HEK293T (cell line): ENCODE data around the gene PRTFDC1.

ENCODE experiments used
- CTCF ChIA-PET: fragments of 350-600 bp; formaldehyde crosslinking; extraction: SDS; loops from one replicate; lab custom pipeline; 2021; ENCODE audit warnings: antibody characterized with exemption, inconsistent platforms; lab: Yijun Ruan, JAX
- POLR2A ChIA-PET: fragments of 350-600 bp; formaldehyde crosslinking; extraction: SDS; loops from one replicate; lab custom pipeline; 2020; ENCODE audit warnings: antibody characterized with exemption, inconsistent platforms; lab: Yijun Ruan, JAX
- DNase-seq: peaks from one replicate; pipeline ENCODE4 v3.0.0; 2012; ENCODE audit warnings: mixed read lengths; ENCODE audit errors: extremely low spot score
- ARNT ChIP-seq: fragments of 450-650 bp; IDR thresholded peaks from 2 replicates; pipeline ENCODE4 v1.6.1; 2017; ENCODE audit warnings: mild to moderate bottlenecking
- BHLHE40 ChIP-seq: fragments of 450-650 bp; IDR thresholded peaks from 2 replicates; pipeline ENCODE4 v1.6.1; 2016; ENCODE audit warnings: mild to moderate bottlenecking, moderate library complexity, borderline replicate concordance
- CTBP1 ChIP-seq: fragments of 450-650 bp; IDR thresholded peaks from 2 replicates; pipeline ENCODE4 v1.6.1; 2016; ENCODE audit warnings: borderline replicate concordance
- ELF4 ChIP-seq: fragments of 450-650 bp; IDR thresholded peaks from 2 replicates; pipeline ENCODE4 v1.6.1; 2017; ENCODE audit warnings: antibody characterized with exemption
- FOXA1 ChIP-seq: fragments of 450-650 bp; IDR thresholded peaks from 2 replicates; pipeline ENCODE4 v1.6.1; 2016; ENCODE audit warnings: mild to moderate bottlenecking
- FOXK2 ChIP-seq: fragments of 450-650 bp; IDR thresholded peaks from 2 replicates; pipeline ENCODE4 v1.6.1; 2016; ENCODE audit warnings: mild to moderate bottlenecking
- FOXM1 ChIP-seq: fragments of 450-650 bp; IDR thresholded peaks from 2 replicates; pipeline ENCODE4 v1.6.1; 2017; ENCODE audit warnings: mild to moderate bottlenecking, borderline replicate concordance
- HDGF ChIP-seq: fragments of 450-650 bp; IDR thresholded peaks from 2 replicates; pipeline ENCODE4 v1.6.1; 2017; ENCODE audit warnings: antibody characterized with exemption, borderline replicate concordance
- L3MBTL2 ChIP-seq: fragments of 450-650 bp; conservative IDR thresholded peaks from 2 replicates; pipeline ENCODE4 v1.6.1; 2016; ENCODE audit warnings: mild to moderate bottlenecking
- LEF1 ChIP-seq: fragments of 450-650 bp; IDR thresholded peaks from 2 replicates; pipeline ENCODE4 v1.6.1; 2017; ENCODE audit warnings: mild to moderate bottlenecking, borderline replicate concordance
- NFRKB ChIP-seq: fragments of 450-650 bp; IDR thresholded peaks from 2 replicates; pipeline ENCODE4 v1.6.1; 2016; ENCODE audit warnings: mild to moderate bottlenecking, moderate library complexity
- SP1 ChIP-seq: fragments of 450-650 bp; IDR thresholded peaks from 2 replicates; pipeline ENCODE4 v1.6.1; 2017
- SUZ12 ChIP-seq: fragments of 450-650 bp; IDR thresholded peaks from 2 replicates; pipeline ENCODE4 v1.6.1; 2016; ENCODE audit warnings: mild to moderate bottlenecking
- TARDBP ChIP-seq: fragments of 450-650 bp; IDR thresholded peaks from 2 replicates; pipeline ENCODE4 v1.6.1; 2016
- ZNF384 ChIP-seq: fragments of 450-650 bp; IDR thresholded peaks from 2 replicates; pipeline ENCODE4 v1.6.1; 2016
- TF ChIP-seq, protein P1 (sequence below): fragments of 450-650 bp; IDR thresholded peaks from 2 replicates; pipeline ENCODE4 v1.6.1; 2016

PRTFDC1 gene

DNA sequence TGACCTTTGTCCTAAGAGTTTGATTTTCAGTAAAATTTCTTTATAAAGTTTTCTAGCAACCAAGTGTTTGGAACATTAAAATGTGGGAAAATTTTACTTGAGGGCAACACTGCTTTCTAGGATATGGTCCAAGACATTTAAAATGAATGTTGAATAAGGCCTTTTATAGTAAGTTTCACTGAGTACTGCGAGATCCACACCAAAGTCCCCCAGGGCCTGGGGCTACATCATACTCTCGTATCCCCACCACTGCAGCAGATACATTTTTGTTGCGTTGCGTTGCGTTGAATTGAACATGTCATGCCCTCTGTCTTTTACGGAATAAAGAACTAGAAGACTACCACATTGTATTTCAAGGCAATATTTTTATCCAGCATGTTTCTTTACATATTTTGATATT, 44.5 kb downstream of the PRTFDC1 start:
- no peak for DNase-seq
- ChIA-PET POLR2A (no interaction called here), CTCF (no interaction called here)
- no peak for TF ChIP-seq ELF4
- no peak for TF ChIP-seq ARNT
- TF ChIP-seq, protein P1, sequence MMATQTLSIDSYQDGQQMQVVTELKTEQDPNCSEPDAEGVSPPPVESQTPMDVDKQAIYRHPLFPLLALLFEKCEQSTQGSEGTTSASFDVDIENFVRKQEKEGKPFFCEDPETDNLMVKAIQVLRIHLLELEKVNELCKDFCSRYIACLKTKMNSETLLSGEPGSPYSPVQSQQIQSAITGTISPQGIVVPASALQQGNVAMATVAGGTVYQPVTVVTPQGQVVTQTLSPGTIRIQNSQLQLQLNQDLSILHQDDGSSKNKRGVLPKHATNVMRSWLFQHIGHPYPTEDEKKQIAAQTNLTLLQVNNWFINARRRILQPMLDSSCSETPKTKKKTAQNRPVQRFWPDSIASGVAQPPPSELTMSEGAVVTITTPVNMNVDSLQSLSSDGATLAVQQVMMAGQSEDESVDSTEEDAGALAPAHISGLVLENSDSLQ: no peak
- no peak for TF ChIP-seq TARDBP
- no peak for TF ChIP-seq FOXK2
- no peak for TF ChIP-seq SP1
- no peak for TF ChIP-seq HDGF
- TF ChIP-seq NFRKB: no peak
- no peak for TF ChIP-seq LEF1
- no peak for TF ChIP-seq FOXA1
- no peak for TF ChIP-seq FOXM1
- no peak for TF ChIP-seq ZNF384
- no peak for TF ChIP-seq L3MBTL2

DNA sequence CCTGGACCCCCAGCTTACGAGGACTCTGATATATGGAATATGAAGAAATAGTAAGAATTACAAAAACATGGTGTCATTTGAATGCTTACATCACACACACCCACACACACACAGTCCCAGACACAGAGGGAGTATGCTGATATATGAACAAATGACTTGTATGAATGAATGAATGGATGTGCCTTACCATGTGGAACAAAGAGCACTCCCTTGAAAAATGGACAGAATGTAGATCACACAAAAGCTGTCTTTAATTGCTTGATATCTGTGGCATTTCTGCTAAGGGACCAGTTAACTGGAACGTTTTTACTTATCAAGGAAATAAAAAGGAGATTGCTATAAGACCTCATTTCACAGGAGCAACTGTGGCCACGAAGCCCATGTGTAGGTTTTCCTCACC, 46.0 kb downstream of the PRTFDC1 start:
- ChIA-PET POLR2A (no interaction called here), CTCF (interaction anchor here (0.6 kb wide), 1 partner anchor 35 kb away, joined by 6 read pairs; no protein-coding TSS in a partner anchor)
- TF ChIP-seq FOXM1 (no peak), BHLHE40 (no peak), FOXA1 (no peak), ZNF384 (no peak), HDGF (no peak), CTBP1 (no peak), SP1 (no peak), LEF1 (no peak), ELF4 (no peak), ARNT (no peak), TARDBP (no peak), L3MBTL2 (no peak), SUZ12 (no peak), NFRKB (no peak), FOXK2 (no peak)
- TF ChIP-seq, protein P1: no peak
- DNase-seq: no peak

DNA sequence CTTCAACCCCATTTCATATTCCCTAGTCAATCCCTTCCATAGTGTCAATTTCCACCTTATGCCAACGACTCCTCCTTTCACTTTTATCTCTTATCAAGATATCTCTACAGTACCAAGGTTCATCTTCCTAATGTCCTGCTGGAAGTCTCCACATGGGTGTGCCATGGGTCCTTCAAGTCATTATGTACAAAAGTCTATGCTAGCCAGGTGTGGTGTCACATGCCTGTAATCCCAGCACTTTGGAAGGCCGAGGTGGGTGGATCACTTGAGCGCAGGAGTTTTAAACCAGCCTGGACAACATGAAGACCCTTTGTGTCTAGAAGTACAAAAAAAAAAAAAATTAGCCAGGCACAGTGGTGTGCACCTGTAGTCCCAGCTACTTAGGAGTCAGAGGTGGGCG, 47.6 kb downstream of the PRTFDC1 start:
- ChIA-PET POLR2A (no interaction called here), CTCF (no interaction called here)
- no peak for DNase-seq
- TF ChIP-seq NFRKB (no peak), ZNF384 (no peak), L3MBTL2 (no peak), FOXK2 (no peak), ARNT (no peak), HDGF (no peak), LEF1 (no peak), FOXA1 (no peak)

DNA sequence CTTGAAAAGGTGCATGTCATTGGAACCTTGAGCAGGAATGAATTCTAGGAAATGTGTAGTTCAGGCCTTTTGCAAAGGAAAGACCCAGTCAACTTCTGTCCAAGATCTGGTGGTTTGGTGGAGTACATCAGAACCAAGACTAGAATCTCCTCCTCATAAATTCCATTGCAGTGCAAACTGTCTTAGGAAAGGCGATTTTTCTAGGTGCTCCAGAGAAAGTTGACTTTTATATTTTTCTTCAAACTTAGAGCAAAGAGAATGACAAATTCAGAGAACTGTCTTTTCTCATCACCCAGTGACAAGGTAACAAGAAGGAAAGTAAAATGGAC, 50.0 kb downstream of the PRTFDC1 start:
- ChIA-PET POLR2A (no interaction called here), CTCF (no interaction called here)
- no peak for TF ChIP-seq CTBP1
- no peak for DNase-seq

DNA sequence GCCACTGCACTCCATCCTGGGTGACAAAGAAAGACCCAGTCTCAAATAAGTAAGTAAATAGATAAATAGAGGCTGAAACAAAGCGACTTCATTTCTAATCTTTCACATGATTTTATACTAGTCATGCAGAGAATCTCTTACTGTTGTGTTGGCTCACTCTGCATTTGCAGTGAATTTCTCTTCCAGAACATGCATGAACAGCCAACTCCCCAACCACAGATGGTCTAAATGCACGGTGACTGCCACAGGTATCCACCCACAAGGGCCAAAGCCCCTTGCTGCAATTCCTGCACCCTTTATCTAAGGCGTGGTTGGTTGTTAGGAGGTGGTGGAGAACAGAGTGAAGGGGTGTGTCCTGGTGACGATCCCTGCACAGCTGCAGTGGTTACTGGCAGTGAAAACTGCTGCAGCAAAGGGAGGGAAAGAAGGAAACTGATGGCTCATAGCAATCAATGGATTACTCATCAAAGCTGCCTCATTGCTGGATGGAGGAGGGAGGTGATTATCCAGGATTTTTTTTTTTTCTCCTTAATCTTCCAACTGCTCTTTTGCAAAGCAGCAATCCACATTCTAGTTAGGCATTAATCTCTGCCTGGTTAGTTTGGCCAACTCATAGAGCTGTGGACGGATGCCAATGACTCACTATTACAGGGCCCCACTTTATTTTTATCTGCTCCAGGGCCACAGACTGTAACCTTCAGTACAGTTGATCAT, 50.6 kb downstream of the PRTFDC1 start:
- ChIA-PET POLR2A (no interaction called here), CTCF (no interaction called here)
- DNase-seq: no peak
- TF ChIP-seq LEF1: no peak
- no peak for TF ChIP-seq HDGF
- no peak for TF ChIP-seq CTBP1
- no peak for TF ChIP-seq ZNF384
- no peak for TF ChIP-seq BHLHE40
- no peak for TF ChIP-seq L3MBTL2
- TF ChIP-seq FOXA1: no peak
- TF ChIP-seq TARDBP: no peak
- TF ChIP-seq ELF4: no peak
- no peak for TF ChIP-seq NFRKB
- no peak for TF ChIP-seq SUZ12
- no peak for TF ChIP-seq FOXM1
- no peak for TF ChIP-seq FOXK2
- no peak for TF ChIP-seq SP1
- TF ChIP-seq ARNT: no peak
- TF ChIP-seq, protein P1: no peak

DNA sequence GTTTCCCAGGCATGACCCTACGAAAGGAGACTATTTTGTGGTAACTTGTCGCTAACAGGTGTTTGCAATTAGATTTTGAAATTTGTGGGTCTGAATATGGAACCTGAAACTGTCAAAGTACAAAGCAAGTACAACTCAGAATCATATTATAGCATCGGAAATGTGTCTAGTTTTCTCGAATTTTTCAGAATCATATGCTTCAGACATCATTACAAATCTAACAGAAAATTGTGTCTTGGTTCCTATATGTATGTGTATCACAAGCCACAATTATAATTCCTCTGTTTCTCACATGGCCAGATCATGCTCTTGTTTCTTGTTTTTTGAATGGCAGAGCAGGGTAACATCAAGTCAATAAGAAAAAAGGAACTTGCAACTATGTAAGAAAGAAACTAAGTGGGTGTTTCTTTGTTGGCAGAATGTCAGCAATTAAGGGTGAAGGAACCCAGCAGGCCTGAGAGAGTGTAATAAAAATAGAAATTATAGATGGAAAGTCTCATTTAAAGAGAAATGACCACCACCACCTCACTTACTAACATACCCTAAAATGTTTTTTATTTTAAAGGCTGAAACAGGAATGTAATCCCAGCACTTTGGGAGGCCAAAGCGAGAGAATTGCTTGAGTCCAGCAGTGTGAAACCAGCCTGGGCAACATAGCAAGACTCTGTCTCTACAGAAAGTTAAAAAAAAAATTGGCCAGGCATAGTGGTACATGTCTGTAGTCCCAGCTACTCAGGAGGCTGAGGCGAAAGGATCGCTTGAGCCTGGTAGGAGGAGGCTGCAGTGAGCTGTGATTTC, 51.3 kb downstream of the PRTFDC1 start:
- TF ChIP-seq LEF1: no peak
- no peak for TF ChIP-seq L3MBTL2
- no peak for TF ChIP-seq BHLHE40
- no peak for TF ChIP-seq FOXA1
- TF ChIP-seq NFRKB: no peak
- TF ChIP-seq TARDBP: no peak
- no peak for TF ChIP-seq ZNF384
- no peak for TF ChIP-seq SUZ12
- TF ChIP-seq SP1: no peak
- TF ChIP-seq FOXM1: no peak
- no peak for TF ChIP-seq FOXK2
- no peak for TF ChIP-seq ELF4
- TF ChIP-seq CTBP1: no peak
- no peak for TF ChIP-seq HDGF
- TF ChIP-seq, protein P1: no peak
- no peak for TF ChIP-seq ARNT
- POLR2A ChIA-PET: no interaction called here
- CTCF ChIA-PET: interaction anchor here (0.7 to 0.8 kb wide), 3 partner anchors 10 to 284 kb away, joined by 3 read pairs; no protein-coding TSS in a partner anchor
- DNase-seq: no peak
